GM21786 (cell line): ENCODE measurements around the gene ZNF469.

Source experiments
- ATAC-seq: cut with Tn5 transposase; IDR thresholded peaks from one replicate; pipeline ENCODE4 v1.9.1; 2021; ENCODE audit not compliant: unreplicated experiment

Gene ZNF469, protein sequence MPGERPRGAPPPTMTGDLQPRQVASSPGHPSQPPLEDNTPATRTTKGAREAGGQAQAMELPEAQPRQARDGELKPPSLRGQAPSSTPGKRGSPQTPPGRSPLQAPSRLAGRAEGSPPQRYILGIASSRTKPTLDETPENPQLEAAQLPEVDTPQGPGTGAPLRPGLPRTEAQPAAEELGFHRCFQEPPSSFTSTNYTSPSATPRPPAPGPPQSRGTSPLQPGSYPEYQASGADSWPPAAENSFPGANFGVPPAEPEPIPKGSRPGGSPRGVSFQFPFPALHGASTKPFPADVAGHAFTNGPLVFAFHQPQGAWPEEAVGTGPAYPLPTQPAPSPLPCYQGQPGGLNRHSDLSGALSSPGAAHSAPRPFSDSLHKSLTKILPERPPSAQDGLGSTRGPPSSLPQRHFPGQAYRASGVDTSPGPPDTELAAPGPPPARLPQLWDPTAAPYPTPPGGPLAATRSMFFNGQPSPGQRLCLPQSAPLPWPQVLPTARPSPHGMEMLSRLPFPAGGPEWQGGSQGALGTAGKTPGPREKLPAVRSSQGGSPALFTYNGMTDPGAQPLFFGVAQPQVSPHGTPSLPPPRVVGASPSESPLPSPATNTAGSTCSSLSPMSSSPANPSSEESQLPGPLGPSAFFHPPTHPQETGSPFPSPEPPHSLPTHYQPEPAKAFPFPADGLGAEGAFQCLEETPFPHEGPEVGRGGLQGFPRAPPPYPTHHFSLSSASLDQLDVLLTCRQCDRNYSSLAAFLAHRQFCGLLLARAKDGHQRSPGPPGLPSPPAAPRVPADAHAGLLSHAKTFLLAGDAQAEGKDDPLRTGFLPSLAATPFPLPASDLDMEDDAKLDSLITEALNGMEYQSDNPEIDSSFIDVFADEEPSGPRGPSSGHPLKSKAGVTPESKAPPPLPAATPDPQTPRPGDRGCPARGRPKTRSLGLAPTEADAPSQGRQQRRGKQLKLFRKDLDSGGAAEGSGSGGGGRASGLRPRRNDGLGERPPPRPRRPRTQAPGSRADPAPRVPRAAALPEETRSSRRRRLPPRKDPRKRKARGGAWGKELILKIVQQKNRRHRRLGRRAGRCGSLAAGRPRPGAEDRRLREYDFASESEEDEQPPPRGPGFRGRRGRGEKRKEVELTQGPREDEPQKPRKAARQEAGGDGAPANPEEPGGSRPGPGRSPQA (N-terminal part only)

DNA sequence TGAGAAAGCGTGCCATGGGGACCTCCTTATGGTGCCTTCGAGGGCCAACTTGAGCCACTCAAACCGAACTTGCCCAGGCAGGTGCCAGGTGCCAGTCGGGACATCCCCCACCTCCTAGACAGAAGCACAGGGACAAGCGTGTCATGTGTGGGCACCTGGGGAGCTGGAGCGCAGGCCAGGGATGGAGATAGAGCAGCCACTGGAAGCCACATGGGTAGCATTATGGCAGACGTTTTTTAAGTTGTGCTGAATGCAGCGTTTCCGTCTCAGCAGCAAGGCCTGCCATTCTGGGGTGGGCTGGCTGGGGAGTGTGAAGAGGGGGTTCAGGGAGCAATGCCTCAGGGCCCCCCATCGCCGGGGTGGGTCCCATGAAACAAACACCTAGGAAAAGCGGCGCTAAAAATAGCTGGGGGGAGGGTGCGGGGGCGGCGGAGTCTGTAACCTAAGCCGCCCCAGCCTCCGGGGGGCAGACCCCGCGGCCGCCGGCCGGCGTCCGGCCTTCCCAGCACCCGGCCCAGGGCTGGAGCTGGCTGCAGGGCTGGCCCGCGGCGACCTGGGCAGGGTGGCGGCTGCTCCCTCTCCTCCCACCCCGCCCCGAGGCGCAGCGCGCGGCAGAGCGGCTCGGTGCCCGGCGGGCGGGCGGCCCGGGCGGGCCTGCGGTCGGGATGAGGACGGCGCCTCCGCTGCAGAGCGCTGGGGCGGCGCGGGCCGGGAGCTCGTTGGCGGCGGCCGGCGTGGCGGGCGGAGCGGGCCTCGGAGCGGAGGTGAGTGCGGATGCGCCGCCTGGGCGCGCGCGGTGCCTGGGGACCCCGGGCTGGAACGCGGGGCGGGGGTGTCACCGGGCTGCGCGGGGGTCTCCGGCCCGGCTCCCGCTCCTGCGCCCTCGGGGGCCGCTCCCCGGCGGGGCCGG is at the start of gene ZNF469:
Gene ZNF469 (plus strand): TSS at position 469 of the 910 bp plus-strand sequence. CDS start 44,512 bp downstream, outside the sequence.
- ATAC-seq, result no peak

DNA sequence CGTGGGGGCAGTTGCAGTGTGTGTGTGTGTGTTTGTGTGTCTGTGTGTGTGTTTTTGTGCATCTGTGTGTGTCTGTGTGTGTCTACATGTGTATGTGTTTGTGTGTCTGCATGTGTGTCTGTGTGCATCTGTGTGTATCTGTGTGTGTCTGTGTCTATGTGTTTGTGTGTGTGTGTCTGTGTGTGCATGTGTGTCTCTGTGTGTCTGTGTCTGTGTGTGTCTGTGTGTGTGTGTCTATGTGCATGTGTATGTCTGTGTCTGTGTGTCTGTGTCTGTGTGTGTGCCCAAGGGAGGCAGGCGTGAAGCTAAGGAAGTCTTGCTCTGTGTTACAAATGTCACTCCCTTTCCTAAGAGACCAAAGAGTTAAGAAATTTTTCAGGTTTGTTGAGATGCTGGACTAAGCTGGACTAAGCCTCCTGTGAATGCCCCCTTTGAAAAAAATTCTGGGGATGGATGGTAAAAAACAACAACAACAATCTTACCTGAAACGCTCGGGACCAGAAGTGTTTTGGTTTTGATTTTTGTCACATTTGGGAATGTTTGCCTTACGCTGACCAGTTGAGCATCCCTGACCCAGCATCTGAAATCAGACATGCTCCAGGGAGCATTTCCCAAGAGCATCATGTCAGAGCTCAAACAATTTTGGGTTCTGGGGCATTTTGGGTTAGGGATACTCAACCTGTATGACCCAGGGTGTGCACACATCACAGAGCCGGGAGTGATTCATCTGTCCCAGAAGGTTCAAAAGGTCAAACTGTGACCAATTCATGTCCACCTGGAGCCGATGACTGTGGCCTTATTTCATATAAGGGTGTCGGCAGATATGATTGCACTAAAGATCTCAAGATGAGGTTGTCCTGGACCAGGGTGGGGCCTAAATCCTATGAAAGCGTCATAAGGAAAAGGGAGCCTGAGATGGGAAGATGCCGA is 48.6 kb upstream of the ZNF469 start:
- no peak for ATAC-seq

DNA sequence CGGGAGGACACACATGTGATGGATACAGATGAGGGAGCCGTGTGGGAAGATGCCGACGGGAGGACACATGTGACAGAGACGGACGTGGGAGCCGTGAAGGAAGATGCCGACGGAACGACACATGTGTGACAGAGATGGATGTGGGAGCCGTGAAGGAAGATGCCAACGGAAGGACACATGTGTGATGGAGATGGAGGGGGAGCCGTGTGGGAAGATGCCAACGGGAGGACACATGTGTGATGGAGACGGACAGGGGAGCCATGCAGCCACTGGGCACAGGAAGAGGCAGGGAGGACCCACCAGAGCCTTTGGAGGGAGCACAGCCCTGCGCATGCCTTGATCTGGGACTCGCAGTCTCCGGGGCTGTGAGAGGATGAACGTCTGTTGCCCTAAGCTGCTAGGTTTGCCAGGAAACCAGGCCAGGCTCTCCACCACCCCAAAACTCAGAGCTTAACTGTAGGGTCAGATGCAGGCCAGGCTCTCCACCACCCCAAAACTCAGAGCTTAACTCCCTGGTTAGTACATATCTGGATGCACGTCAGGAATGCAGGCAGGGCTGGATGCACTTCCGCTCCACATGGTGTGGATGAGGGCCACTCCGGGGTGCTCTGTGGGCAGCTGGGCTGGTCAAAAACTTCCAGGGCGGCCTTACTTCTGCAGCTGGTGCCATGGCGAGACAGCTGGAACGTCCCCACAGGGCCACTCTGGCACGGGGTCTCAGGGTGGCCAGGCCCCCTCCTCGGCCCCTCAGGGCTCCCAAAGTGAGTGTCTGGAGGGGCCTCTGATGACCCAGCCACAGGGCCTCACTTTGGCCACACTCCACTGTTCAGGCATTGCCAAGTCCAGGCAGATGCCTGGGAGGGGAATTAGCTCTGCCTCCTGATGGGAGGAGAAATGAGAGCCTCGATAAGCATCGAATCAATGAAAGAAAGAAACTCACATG is 47.7 kb upstream of the ZNF469 start:
- no peak for ATAC-seq

DNA sequence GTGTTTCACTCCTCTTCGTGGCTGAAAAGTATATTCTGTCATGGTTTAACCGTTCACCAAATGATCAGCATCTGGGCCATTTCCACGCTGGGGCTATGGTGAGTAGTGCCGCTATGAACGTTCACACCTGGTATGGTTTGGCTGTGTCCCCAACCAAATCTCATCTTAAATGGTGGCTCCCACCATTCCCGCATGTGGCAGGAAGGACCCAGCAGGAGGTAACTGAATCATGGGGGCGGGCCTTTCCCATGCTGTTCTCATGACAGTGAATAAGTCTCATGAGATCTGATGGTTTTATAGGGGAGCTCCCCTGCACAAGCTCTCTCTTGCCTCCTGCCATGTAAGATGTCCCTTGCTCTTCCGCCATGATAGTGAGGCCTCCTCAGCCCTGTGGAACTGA is 45.7 kb upstream of the ZNF469 start:
- no peak for ATAC-seq

DNA sequence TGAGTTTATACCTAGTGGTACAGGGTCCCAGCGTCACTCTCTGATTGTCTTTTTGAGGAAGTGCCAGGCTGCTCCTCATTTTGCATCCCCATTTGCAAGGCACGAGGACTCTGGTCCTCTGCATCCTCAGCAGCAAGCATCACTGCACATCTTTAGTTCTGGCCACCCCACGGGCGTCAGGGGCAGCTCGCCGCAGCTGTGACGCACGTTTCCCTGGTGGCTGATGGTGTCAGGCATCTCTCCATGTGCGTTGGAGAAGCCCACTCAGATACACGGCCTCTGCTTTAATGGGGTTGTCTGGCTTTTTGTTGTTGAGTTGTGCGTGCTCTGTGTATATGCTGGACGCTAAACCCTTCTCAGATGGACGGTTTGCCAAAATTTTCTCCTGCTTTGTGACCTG is 45.2 kb upstream of the ZNF469 start:
- no peak for ATAC-seq

DNA sequence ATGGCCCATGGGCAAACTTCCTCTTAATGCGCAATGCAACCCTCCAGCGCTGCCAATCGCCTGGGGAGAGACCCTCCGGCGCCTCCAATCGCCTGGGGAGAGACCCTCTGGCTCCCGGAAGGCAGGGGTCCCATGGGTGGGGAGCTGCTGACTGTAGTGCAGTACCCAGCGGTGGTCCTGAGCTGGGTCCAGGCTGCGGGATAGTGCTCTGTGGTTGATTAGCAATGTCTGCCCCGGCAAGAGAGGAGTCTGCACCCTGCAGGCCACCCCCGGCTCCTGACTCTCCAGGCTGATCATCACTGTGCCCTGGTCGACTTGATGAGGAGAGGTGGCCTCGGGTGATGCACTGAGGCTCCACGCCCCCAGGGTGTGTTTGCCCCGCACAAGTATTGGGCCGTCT is 44.6 kb upstream of the ZNF469 start:
- ATAC-seq, result no peak

DNA sequence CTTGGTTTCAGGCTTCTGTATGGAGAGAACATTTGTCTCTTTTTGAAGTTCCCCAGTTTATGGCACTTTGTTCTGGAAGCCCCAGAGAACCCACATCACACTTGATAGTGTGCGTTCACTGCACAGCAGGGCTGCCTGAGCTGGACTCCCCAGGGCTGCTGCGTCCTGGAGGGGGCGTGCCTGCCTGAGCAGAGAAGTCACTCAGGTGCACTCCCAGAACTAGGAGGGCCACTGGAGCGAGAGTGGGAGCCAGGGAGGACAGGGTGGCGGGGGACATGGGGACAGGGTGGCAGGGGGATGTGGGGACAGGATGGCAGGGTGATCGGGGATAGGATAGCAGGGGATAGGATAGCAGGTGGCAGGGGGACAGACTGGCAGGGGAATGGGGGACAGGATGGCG is 43.9 kb upstream of the ZNF469 start:
- ATAC-seq, result no peak

DNA sequence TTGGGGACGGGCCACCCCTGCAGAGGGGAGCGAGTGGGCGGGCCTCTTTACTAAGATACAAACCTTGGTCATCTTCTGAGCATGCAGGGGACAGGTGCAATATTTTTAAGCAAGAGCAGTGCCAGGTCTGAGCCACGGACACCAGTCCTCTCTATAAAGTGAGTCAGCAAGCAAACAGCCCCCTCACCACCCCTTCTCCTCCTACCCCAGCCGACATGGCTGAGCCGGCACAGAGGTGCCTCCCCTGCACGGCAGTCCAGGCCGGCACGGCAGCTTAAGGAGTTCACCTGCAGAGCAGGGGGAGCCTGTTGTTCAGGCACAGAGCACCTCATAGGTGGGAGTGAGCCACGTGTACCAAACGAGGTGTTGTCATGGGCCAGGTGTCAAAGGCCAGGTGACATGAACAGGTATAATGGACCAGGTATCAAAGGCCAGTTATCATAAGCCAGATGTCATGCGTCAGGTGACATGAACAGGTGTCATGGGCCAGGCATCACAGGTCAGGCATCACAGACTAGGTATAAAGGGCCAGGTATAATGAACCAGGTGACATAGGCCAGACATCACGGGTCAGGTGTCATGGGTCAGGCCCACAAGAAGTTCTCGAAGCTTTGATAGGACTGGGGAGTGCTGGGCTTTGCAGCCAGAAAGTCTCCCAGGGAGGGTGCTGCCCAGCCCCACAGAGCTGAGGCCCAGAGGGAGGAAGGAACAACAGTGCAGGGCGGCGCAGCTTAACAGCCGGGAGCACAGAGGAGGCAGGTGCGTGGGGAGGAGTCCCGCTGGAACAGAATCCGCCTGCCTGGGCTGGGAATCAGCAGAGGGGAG is 42.6 kb upstream of the ZNF469 start:
- ATAC-seq, result no peak

DNA sequence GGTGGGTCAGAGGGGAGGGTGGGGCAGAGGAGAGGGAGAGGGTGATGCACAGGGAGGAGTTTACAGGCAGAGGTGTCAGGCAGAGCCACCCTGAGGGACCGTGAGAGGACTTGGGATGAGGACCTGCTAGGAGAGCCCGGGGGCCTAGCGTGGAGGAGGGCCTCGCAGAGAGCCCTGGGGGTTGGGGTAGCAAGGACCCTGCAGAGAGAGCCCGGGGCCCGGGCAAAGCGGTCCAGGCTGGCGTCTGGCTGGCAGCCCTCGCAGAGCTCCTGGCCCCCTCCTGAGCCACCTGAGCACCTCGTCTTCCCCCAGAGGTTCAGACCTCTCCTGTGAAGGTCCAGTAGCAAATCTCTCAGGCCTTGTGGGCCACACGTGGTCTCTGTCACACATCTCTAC is 42.0 kb upstream of the ZNF469 start:
- no peak for ATAC-seq

DNA sequence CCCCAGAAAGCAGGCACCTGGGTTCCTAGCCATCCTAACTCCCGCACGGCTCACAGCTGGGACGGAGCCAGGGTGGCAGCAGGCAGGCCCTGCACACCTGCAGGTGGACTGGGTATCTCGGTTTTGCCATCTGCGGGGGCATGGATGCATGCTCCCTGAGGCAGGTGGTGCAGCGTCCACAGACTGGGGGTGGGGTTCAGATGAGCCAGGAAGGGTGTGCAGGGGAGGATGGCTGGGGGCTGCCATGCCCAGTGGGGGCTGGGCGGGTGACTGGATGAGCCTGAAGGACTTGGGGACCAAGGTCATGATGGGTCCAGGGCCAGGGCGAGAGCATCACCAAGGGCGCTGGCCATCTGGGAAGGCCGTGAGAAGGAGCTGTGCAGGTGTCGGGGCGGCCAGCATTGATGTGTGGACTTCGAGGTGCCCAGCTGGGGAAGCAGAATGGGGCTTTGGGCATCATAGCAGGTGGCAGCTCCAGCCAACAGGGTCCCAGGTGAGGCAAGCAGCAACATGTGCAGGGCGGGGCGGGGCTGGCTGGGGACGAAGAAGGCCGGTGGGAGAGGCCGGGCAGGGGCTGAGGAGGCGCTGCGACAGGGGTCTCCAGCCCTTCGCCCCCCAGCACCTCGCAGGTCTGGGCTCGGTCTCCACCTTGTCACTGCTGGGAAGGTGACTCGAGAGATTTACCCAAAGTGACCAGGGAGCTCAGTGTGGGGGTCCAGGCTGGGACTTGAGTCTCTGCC is 41.0 kb upstream of the ZNF469 start:
- no peak for ATAC-seq

DNA sequence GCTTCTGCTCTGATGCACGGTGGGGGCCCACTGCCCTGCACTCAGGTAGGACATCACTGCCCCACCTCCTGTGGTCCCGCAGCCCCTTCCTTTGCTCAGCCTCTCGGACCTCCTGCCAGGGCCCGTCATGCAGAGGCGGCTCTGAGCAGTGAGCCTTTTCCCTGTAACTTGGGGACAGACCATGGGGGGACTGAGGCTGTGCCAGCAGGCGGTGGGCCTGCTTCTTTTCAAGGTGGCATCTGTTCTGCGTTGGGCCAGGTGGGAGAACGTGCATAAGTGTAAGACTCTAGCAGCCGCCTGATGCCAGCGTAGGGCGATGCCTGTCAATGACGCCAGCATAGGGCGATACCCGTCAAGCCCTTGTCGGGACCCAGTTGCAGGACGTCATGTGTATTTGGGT is 40.3 kb upstream of the ZNF469 start:
- no peak for ATAC-seq

DNA sequence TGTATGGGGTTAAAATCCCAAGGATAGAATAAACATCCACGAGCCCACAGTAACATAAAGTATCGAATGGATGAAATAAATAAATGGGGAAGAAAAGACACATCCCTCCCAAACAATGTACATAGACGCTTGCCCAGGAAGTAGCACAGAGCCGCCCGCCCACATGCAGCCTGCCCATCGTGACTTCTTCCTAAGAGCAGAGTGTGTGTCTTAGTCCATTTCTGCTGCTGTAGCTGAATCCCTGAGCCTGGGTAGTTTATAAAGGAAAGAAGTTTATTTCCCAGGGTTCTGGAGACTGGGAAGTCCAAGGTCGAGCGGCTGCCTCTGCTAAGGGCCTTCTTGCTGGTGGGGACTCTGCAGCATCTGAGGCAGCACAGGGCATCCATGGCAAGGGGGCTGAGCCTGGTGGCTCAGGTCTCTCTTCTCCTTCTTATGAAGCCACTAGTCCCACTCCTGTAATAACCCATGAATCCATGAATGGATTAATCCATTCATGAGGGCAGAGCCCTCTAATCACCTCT is 39.4 kb upstream of the ZNF469 start:
- ATAC-seq, result no peak

DNA sequence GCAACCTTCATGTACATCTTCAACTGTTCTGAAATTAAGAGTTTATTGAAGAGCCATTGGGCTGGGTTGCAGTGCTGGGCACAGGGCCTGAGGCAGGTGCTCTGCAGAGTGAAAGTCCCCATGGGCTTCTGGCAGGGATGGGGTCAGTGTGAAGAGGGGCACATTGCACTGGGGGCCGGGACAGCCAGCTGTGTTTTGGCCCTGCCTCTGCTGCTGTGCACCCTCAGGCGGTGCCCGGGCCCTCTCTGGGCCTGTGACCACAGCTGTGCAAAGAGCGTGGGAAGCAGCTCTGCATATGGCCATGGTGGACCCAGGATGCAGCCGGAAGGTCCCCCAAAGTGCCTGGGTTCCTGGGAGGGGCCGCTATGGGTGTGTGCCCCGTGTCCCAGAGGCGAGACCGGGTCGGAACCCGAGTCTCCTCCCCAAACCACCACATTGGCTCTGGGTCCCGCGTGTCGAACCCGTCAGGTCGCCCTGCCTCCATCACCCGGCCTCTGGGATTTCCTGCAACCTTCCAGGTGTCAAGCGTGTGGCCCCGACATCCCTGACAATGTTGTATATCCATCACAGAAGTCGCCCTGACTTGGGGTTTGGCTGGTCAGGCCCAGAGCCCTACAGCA is 38.2 kb upstream of the ZNF469 start:
- ATAC-seq, result no peak

DNA sequence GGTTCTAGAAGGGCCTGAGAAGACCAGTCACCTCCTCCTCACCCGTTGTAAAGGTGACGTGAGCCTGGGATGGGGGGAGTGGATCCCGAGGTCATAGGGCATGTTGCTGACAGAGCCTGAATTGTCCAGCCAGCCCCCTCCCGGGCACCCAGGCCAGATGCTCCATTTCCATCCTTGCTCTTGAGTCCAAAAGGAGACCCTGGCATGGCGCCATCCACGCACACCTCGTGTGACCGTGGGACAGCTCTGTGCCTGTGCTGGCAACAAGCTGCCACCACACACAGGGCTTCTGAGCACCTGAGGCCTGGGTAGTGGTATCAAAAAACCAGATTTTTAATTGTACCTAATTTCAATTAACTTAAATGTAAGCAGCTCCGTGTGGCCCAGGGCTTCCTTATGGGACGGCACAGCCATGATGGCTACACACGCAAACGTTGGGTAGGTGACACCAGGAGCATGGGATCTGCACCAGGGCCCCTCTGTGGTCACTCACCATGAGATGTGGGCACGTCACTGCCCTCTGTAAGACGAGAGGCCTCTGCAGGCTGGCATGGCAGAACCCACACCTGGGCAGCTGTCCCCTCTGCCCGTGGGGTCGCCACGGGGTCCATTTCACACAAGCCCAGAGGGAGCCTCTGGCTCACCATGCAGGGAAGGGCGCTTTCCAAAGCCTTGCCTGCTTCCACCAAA is 37.6 kb upstream of the ZNF469 start:
- no peak for ATAC-seq

DNA sequence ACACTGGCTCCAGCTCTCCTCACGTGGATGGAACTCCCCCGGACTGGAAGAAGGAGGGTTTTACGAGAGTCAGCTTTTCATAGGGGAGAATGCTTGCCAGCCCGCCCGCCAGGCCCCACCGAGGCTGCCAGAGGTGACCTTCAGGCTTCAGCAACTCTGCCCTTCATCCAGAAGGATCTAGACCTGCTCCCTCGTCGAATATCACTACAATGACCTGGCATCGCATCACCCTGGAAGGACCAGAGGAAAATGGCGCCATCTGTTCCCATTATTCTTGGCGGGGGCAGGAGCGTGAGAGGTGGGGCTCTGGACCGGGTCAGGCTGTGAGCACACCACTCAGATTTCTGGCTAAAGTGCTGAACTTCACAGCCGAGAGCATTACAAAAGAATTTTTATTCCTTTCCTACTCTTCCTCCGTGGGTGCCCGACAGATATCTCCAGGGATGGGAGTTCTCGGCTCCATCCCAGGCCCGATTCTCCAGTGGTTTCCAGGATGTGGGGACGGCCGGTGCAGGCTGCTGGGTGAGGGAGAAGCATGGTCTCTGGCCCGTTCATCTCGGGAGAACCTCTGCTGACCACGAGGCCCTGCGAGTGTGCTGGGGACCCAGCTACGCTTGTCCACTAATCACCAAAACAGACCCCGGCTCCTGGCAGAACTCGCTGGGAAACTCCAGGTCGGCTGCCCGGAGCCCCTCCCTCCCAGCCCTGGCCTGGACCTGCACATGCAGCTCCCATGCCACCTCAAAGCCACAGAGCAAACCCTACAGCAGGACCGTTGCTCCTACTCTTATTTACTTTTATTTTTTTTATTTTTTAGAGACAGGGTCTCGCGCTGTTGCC is 36.8 kb upstream of the ZNF469 start:
- no peak for ATAC-seq
